Measurements from ENCODE around the gene ERICH4. TPM values are rescaled to one million over a fixed set of nuclear protein-coding genes. Genes with fewer than 3 reads are reported as not detected.

The ERICH4 gene
- polyA plus RNA-seq, 1 of the 3 experiments (the other 2 are of a cell fraction) = not detected

DNA sequence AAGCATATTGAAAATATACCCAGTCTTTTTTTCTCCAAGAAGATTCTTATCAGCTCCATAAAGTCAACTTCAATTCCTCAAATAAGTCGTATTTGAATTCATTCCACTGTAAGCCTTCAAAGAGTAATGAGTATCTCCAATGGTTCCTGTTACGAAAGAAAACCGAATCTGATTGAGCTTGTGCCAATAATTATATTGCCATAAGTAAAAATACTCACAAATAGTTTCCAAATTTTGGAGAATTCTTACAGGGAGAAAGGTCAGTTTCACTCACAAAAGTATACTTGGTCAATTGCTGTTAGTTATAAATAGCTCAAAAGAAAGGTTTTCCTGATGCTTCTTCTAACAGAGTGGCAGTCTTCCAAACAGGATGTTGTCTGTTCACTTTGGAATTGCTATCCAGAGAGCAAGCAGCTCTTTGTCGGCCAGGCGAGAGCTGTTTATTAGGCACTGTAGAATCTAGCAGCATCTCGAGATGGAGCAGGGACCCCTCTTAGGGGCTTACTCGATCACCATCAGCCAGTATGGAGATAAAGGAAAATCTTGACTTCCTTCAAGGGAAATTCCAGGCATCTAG, 13.5 kb downstream of the ERICH4 start:
- Histone ChIP-seq H3F3A (replicated peaks; ENCODE audit: insufficient read depth) (no peaks in the 10 kb centered on the region), H3K9ac (no peak overlapping the region), H3K9me2 (no peaks in the 10 kb centered on the region), H4K20me1 (ENCODE audit: insufficient read depth) (no peaks in the 10 kb centered on the region), H3K9me3 (no peaks in the 10 kb centered on the region), H3K4me1 (ENCODE audit: control insufficient read depth in 1 of 2, insufficient read depth in 2 of 2, low read depth in 1 of 2, low read length in 1 of 2) (no peaks in the 10 kb centered on the region), H3K4me3 (ENCODE audit: low read depth in 2 of 2, low read length in 1 of 2) (no peak overlapping the region), H3K79me2 (ENCODE audit: insufficient read depth) (no peaks in the 10 kb centered on the region), H3K36me3 (replicated peaks in 1 of 2; ENCODE audit: control insufficient read depth in 1 of 2, insufficient read depth in 2 of 2, low read length in 1 of 2) (no peaks in the 10 kb centered on the region), H3K27me3 (ENCODE audit: insufficient read depth) (peaks cover 61% of the 10 kb centered on the region), H2AFZ (ENCODE audit: low read depth) (0 out of 2 replicates have a peak overlapping the region, but pooled peaks have one; percentile 1), H3K27ac (ENCODE audit: low read depth in 2 of 2, low read length in 1 of 2) (no peak overlapping the region), H3K4me2 (peak overlapping the region; percentile 49)
- 9% methylated on average over 7 of the region's 7 CpGs for WGBS (ENCODE audit: low lambda C conversion rate)
- ChIA-PET POLR2A (no interaction called here), CTCF (interaction anchor here (1.1 to 2.0 kb wide), 5 partner anchors 8 to 185 kb away, joined by 3 to 8 read pairs (median 5); no protein-coding TSS in a partner anchor)
- DNase-seq = no peak
- TF ChIP-seq, protein P1, sequence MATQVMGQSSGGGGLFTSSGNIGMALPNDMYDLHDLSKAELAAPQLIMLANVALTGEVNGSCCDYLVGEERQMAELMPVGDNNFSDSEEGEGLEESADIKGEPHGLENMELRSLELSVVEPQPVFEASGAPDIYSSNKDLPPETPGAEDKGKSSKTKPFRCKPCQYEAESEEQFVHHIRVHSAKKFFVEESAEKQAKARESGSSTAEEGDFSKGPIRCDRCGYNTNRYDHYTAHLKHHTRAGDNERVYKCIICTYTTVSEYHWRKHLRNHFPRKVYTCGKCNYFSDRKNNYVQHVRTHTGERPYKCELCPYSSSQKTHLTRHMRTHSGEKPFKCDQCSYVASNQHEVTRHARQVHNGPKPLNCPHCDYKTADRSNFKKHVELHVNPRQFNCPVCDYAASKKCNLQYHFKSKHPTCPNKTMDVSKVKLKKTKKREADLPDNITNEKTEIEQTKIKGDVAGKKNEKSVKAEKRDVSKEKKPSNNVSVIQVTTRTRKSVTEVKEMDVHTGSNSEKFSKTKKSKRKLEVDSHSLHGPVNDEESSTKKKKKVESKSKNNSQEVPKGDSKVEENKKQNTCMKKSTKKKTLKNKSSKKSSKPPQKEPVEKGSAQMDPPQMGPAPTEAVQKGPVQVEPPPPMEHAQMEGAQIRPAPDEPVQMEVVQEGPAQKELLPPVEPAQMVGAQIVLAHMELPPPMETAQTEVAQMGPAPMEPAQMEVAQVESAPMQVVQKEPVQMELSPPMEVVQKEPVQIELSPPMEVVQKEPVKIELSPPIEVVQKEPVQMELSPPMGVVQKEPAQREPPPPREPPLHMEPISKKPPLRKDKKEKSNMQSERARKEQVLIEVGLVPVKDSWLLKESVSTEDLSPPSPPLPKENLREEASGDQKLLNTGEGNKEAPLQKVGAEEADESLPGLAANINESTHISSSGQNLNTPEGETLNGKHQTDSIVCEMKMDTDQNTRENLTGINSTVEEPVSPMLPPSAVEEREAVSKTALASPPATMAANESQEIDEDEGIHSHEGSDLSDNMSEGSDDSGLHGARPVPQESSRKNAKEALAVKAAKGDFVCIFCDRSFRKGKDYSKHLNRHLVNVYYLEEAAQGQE (IDR thresholded peaks at IDR 0.05; ENCODE audit: low read depth, low read length) = no peak
- TF ChIP-seq, protein P2, sequence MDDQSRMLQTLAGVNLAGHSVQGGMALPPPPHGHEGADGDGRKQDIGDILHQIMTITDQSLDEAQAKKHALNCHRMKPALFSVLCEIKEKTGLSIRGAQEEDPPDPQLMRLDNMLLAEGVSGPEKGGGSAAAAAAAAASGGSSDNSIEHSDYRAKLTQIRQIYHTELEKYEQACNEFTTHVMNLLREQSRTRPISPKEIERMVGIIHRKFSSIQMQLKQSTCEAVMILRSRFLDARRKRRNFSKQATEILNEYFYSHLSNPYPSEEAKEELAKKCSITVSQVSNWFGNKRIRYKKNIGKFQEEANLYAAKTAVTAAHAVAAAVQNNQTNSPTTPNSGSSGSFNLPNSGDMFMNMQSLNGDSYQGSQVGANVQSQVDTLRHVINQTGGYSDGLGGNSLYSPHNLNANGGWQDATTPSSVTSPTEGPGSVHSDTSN (IDR thresholded peaks at IDR 0.05) = no peak

DNA sequence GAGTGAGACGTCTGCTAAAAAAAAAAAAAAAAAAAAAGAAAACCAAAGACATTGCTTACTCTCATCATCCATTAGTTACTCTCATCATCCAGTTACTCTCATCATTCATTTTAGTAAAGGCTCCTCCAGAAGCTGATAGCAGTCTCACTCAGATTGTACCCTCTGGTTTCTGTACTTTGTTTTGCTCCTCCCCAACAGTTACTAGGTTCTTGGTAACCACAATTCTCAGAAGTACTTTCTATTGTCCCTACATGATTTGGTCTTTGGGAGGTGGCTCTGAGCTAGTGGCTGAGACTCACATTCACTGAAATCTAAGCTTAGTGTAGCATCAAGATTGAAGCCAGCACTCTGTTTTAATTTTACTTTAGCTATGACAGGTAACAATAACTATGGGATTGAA, 14.3 kb downstream of the ERICH4 start:
- no peaks in the 10 kb centered on the region for H3K4me1 ChIP-seq (ENCODE audit: control insufficient read depth in 1 of 2, insufficient read depth in 2 of 2, low read depth in 1 of 2, low read length in 1 of 2)
- H3K79me2 ChIP-seq (ENCODE audit: insufficient read depth) = no peaks in the 10 kb centered on the region
- H3K9me3 ChIP-seq = no peaks in the 10 kb centered on the region
- H2AFZ ChIP-seq (ENCODE audit: low read depth) = no peak overlapping the region
- H3K36me3 ChIP-seq (replicated peaks in 1 of 2; ENCODE audit: control insufficient read depth in 1 of 2, insufficient read depth in 2 of 2, low read length in 1 of 2) = no peaks in the 10 kb centered on the region
- no peak overlapping the region for H3K9ac ChIP-seq
- CTCF ChIA-PET = interaction anchor here (1.6 to 2.0 kb wide), 3 partner anchors 8 to 113 kb away, joined by 5 to 8 read pairs (median 7); no protein-coding TSS in a partner anchor
- POLR2A ChIA-PET = no interaction called here
- WGBS (ENCODE audit: low lambda C conversion rate) = 7% methylated on average over 1 of the region's 1 CpG
- no peak overlapping the region for H3K27ac ChIP-seq (ENCODE audit: low read depth in 2 of 2, low read length in 1 of 2)
- H3K4me3 ChIP-seq (ENCODE audit: low read depth in 2 of 2, low read length in 1 of 2) = no peak overlapping the region
- H3K27me3 ChIP-seq (ENCODE audit: insufficient read depth) = peaks cover 60% of the 10 kb centered on the region
- DNase-seq = no peak
- H3K4me2 ChIP-seq = no peak overlapping the region
- H4K20me1 ChIP-seq (ENCODE audit: insufficient read depth) = no peaks in the 10 kb centered on the region
- no peaks in the 10 kb centered on the region for H3K9me2 ChIP-seq
- H3F3A ChIP-seq (replicated peaks; ENCODE audit: insufficient read depth) = no peaks in the 10 kb centered on the region
- TF ChIP-seq, protein P1 (IDR thresholded peaks at IDR 0.05; ENCODE audit: low read depth, low read length) = no peak
- TF ChIP-seq, protein P3, sequence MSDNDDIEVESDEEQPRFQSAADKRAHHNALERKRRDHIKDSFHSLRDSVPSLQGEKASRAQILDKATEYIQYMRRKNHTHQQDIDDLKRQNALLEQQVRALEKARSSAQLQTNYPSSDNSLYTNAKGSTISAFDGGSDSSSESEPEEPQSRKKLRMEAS (IDR thresholded peaks at IDR 0.05; ENCODE audit: low read depth) = no peak
- TF ChIP-seq YY1 (IDR thresholded peaks at IDR 0.05; ENCODE audit: low read depth) (no peak), CHD2 (IDR thresholded peaks at IDR 0.05; ENCODE audit: low read length, partially characterized antibody) (no peak), SIN3A (IDR thresholded peaks at IDR 0.05; ENCODE audit: borderline replicate concordance, low read depth, low read length) (no peak)
- TF ChIP-seq, protein P4, sequence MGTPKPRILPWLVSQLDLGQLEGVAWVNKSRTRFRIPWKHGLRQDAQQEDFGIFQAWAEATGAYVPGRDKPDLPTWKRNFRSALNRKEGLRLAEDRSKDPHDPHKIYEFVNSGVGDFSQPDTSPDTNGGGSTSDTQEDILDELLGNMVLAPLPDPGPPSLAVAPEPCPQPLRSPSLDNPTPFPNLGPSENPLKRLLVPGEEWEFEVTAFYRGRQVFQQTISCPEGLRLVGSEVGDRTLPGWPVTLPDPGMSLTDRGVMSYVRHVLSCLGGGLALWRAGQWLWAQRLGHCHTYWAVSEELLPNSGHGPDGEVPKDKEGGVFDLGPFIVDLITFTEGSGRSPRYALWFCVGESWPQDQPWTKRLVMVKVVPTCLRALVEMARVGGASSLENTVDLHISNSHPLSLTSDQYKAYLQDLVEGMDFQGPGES (IDR thresholded peaks at IDR 0.05; ENCODE audit: low read depth, low read length) = no peak

All from SK-N-SH (cell line).